ENCODE measurements around the gene ARIH1. TPM values are rescaled to one million over a fixed set of nuclear protein-coding genes. Genes with fewer than 3 reads are reported as not detected.

ARIH1 gene
- total and polyA plus RNA-seq, 2 of the 8 experiments (the other 6 are each of a cell fraction or from before 2014, with no cell fraction given) = 32.7 to 179 TPM

DNA sequence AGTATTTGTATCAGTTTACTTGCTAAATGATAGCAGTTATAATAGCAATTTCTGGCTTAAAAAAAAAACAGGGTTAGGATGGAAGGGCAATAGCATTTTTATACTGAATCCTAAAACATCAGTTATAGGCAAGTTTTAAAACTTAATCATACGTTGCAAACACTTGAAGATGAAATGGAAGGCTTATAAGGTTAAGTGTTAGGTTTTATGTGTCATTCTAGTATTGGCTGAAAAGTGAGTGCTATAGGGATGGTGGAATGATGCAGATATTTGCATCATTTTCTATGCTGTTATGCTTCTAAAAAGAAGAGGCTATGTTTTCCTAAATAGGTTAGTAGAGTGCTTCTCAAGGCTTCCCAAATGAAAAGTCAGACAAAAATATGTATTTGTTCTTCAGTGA lies 23.3 kb downstream of the ARIH1 start (continued):
- TF ChIP-seq ATF2 (IDR thresholded peaks at IDR 0.05; ENCODE audit: low read length) (no peak), CREB1 (IDR thresholded peaks at IDR 0.05) (no peak)
